Loucy (cell line): ENCODE data around the gene PCDHGA3.
"Not testable (repeated sequence)": the region's sequence is repeated elsewhere in the genome, so short reads cannot be mapped to it uniquely, and the experiment has no call there.

Experiments
- CTCF ChIP-seq: fragments of 200-600 bp; sonication (generic); conservative IDR thresholded peaks from 2 replicates; pipeline ENCODE4 v1.5.1; 2014; ENCODE audit warnings: mild to moderate bottlenecking, antibody characterized with exemption, low read length
- EZH2phosphoT487 ChIP-seq: fragments of 200-600 bp; IDR thresholded peaks from 2 replicates; pipeline ENCODE4 v1.6.1; 2018; ENCODE audit warnings: antibody characterized with exemption, mild to moderate bottlenecking, moderate library complexity, borderline replicate concordance

- TF ChIP-seq CTCF, EZH2phosphoT487: not testable (repeated sequence)
Observed at GRCh38 chr5:141394401-141395187, 51.0 kb downstream of the PCDHGA3 start.
